DOHH2 (cell line): ENCODE results near the gene RAET1L.
"Not testable (repeated sequence)": the region's sequence is repeated elsewhere in the genome, so short reads cannot be mapped to it uniquely, and the experiment has no call there.

Source experiments
- H3F3A ChIP-seq: fragments of 200-600 bp; sonication (generic), shearing (Covaris generic); 2 replicates; pipeline ENCODE4 v1.6.0; 2016; ENCODE audit warnings: antibody characterized with exemption, mild to moderate bottlenecking; ENCODE audit not compliant: control insufficient read depth, insufficient read depth
- H3K27ac ChIP-seq: fragments of 200-600 bp; sonication (generic); 2 replicates; pipeline ENCODE4 v1.5.1; 2014; ENCODE audit warnings: low read depth, mild to moderate bottlenecking, low read length, moderate library complexity
- H3K27me3 ChIP-seq: fragments of 200-600 bp; sonication (generic); 2 replicates; pipeline ENCODE4 v1.6.1; 2014; ENCODE audit warnings: mild to moderate bottlenecking, low read length, mixed read lengths; ENCODE audit not compliant: control insufficient read depth
- H3K36me3 ChIP-seq: fragments of 200-600 bp; sonication (generic); 2 replicates; pipeline ENCODE4 v1.6.1; 2014; ENCODE audit warnings: mild to moderate bottlenecking, low read length, moderate library complexity, mixed read lengths; ENCODE audit not compliant: control insufficient read depth
- H3K4me1 ChIP-seq: fragments of 200-600 bp; sonication (generic); 2 replicates; pipeline ENCODE4 v1.6.1; 2014; ENCODE audit warnings: mild to moderate bottlenecking, low read length, mixed read lengths; ENCODE audit not compliant: control insufficient read depth
- H3K4me2 ChIP-seq: fragments of 200-600 bp; sonication (generic); 2 replicates; pipeline ENCODE4 v1.6.0; 2014; ENCODE audit warnings: mild to moderate bottlenecking, low read length, moderate library complexity
- H3K4me3 ChIP-seq: fragments of 200-600 bp; sonication (generic); 2 replicates; pipeline ENCODE4 v1.5.1; 2014; ENCODE audit warnings: mild to moderate bottlenecking, low read length, mixed read lengths
- H3K79me2 ChIP-seq: fragments of 200-600 bp; sonication (generic); 2 replicates; pipeline ENCODE4 v1.6.1; 2014; ENCODE audit warnings: mild to moderate bottlenecking, low read length, mixed read lengths; ENCODE audit not compliant: control insufficient read depth
- H3K9me2 ChIP-seq: fragments of 200-600 bp; sonication (generic); replicated peaks from 2 replicates; pipeline ENCODE4 v1.6.1; 2014; ENCODE audit warnings: mild to moderate bottlenecking, low read length, mixed read lengths; ENCODE audit not compliant: control insufficient read depth
- H3K9me3 ChIP-seq: fragments of 200-600 bp; sonication (generic); 2 replicates; pipeline ENCODE4 v1.6.1; 2014; ENCODE audit warnings: antibody characterized with exemption, low read length, mixed read lengths; ENCODE audit not compliant: control insufficient read depth, insufficient read depth
- H4K20me1 ChIP-seq: fragments of 200-600 bp; sonication (generic); 2 replicates; pipeline ENCODE4 v1.6.0; 2014; ENCODE audit warnings: low read depth, mild to moderate bottlenecking, antibody characterized with exemption, low read length, moderate library complexity; ENCODE audit not compliant: control insufficient read depth, insufficient read depth
- CTCF ChIP-seq: fragments of 200-600 bp; sonication (generic); IDR thresholded peaks from one replicate; pipeline ENCODE4 v1.5.1; 2014; ENCODE audit warnings: antibody characterized with exemption, mild to moderate bottlenecking, low read depth, low read length; ENCODE audit not compliant: poor library complexity, severe bottlenecking
- EZH2phosphoT487 ChIP-seq: fragments of 200-600 bp; sonication (generic); IDR thresholded peaks from 2 replicates; pipeline ENCODE4 v1.6.1; 2017; ENCODE audit warnings: borderline replicate concordance, mild to moderate bottlenecking, antibody characterized with exemption, low read length, moderate library complexity, mixed read lengths

The RAET1L gene

GRCh38 chr6:149974825-149975224 lies 50.5 kb downstream of the RAET1L start:
- no peaks in the 10 kb centered on the region for H3K79me2 ChIP-seq
- no peak overlapping the region for H3K27ac ChIP-seq
- no peaks in the 10 kb centered on the region for H3K4me1 ChIP-seq
- no peaks in the 10 kb centered on the region for H4K20me1 ChIP-seq
- no peaks in the 10 kb centered on the region for H3K9me3 ChIP-seq
- H3K27me3 ChIP-seq, result peaks cover 27% of the 10 kb centered on the region
- H3K4me2 ChIP-seq, result no peak overlapping the region
- no peak overlapping the region for H3K4me3 ChIP-seq
- H3K9me2 ChIP-seq, result no peaks in the 10 kb centered on the region
- no peaks in the 10 kb centered on the region for H3F3A ChIP-seq
- no peaks in the 10 kb centered on the region for H3K36me3 ChIP-seq
- no peak for TF ChIP-seq EZH2phosphoT487
- TF ChIP-seq CTCF, result peak; percentile 22

- not testable (repeated sequence) for H3F3A ChIP-seq, H3K27ac ChIP-seq, H3K79me2 ChIP-seq, H3K4me1 ChIP-seq, H3K9me2 ChIP-seq, H3K4me3 ChIP-seq, H3K36me3 ChIP-seq, H4K20me1 ChIP-seq, H3K4me2 ChIP-seq, H3K9me3 ChIP-seq
- H3K27me3 ChIP-seq, result peaks cover 29% of the 10 kb centered on the region
Measured at GRCh38 chr6:149974394-149974793, 50.9 kb downstream of the RAET1L start.

GRCh38 chr6:149969635-149970034 lies 55.7 kb downstream of the RAET1L start:
- peaks cover 10% of the 10 kb centered on the region for H3K27me3 ChIP-seq

GRCh38 chr6:149968909-149969308 lies 56.4 kb downstream of the RAET1L start:
- not testable (repeated sequence) for H3F3A ChIP-seq, H3K27me3 ChIP-seq, H3K4me1 ChIP-seq, H3K9me2 ChIP-seq, H3K79me2 ChIP-seq, H3K36me3 ChIP-seq, H4K20me1 ChIP-seq, H3K27ac ChIP-seq, H3K4me2 ChIP-seq, H3K4me3 ChIP-seq, H3K9me3 ChIP-seq

More at GRCh38 chr6:149969635-149970034, 55.7 kb downstream of the RAET1L start:
- Histone ChIP-seq H3K4me1 (no peaks in the 10 kb centered on the region), H3F3A (no peaks in the 10 kb centered on the region), H3K4me2 (no peak overlapping the region), H4K20me1 (no peaks in the 10 kb centered on the region), H3K9me2 (no peaks in the 10 kb centered on the region), H3K9me3 (peaks cover 3% of the 10 kb centered on the region; the same call in 1 of the 2 replicates), H3K36me3 (no peaks in the 10 kb centered on the region), H3K79me2 (no peaks in the 10 kb centered on the region), H3K27ac (no peak overlapping the region), H3K4me3 (no peak overlapping the region)
- TF ChIP-seq EZH2phosphoT487 (no peak), CTCF (no peak)
